Suprapubic skin (tissue), 4 donors: Measurements from ENCODE around the gene LENEP.

Experiments
- EP300 ChIP-seq: sonication (generic); formaldehyde crosslinking; IDR thresholded peaks from one replicate; pipeline ENCODE4 v1.6.1; 2017; ENCODE audit warnings: antibody characterized with exemption
- POLR2A ChIP-seq, 2 donors: fragments of 450-650 bp; IDR thresholded peaks; one replicate each; pipeline ENCODE4 v1.6.1; 2017; ENCODE audit warnings: antibody characterized with exemption in 2 of 2, mild to moderate bottlenecking in 2 of 2, moderate library complexity in 2 of 2
- POLR2AphosphoS5 ChIP-seq, 3 donors: sonication (generic); formaldehyde crosslinking; IDR thresholded peaks; one replicate each; pipeline ENCODE4 v1.6.1; 2017; ENCODE audit warnings: antibody characterized with exemption in 3 of 3
- TF ChIP-seq, protein P1 (sequence below), 2 donors: fragments of 200-600 bp in 1 of 2; fragments of 450-650 bp in 1 of 2; sonication (generic) in 1 of 2; IDR thresholded peaks; one replicate each; pipeline ENCODE4 v1.5.1; 2016 to 2019; ENCODE audit warnings: antibody characterized with exemption in 2 of 2, mild to moderate bottlenecking in 1 of 2, moderate library complexity in 1 of 2

DNA sequence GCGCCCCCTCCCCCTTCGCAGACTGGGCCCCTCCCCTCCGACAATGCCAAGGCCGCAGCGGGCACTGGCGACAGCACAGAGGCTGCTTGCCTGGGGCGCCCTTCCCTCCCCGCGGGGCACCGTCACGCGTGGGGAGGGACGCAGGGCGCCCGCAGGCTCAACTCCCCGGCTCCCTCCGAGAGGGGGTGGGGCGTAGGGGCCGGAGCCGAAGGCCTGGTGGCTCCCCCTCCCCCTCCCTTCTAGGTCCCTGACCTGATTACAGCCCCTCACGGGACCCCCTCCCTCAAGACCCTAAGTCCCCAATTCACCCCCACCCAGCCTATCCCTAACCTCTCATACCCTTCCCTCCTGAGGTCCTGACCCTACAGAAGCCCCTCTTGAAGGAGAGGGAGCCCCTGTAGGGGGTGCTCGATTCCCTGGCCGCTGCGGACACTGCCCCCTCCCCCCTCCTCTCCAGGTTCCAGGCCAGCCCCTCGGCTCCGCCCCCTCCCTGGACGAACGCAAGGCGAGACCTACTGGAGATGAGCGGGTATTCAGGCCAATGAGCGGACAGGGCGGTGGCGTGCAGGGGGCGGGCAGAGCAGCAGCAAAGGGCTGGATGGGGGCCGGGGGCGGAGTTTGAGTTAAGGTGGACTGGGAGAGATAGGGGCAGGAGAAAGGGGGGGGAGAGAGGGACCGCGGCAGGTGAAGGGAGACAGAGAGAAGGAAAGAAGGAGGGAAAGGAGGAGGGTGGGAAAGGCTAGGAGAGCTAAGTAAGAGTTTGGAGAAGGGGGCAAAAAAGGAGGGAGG, 8.5 kb downstream of the LENEP start:
- peak in 1 of 3 donors; percentile 21 for TF ChIP-seq POLR2AphosphoS5 (IDR thresholded peaks at IDR 0.05)
- TF ChIP-seq, protein P1, sequence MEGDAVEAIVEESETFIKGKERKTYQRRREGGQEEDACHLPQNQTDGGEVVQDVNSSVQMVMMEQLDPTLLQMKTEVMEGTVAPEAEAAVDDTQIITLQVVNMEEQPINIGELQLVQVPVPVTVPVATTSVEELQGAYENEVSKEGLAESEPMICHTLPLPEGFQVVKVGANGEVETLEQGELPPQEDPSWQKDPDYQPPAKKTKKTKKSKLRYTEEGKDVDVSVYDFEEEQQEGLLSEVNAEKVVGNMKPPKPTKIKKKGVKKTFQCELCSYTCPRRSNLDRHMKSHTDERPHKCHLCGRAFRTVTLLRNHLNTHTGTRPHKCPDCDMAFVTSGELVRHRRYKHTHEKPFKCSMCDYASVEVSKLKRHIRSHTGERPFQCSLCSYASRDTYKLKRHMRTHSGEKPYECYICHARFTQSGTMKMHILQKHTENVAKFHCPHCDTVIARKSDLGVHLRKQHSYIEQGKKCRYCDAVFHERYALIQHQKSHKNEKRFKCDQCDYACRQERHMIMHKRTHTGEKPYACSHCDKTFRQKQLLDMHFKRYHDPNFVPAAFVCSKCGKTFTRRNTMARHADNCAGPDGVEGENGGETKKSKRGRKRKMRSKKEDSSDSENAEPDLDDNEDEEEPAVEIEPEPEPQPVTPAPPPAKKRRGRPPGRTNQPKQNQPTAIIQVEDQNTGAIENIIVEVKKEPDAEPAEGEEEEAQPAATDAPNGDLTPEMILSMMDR (IDR thresholded peaks at IDR 0.05), result peak; percentile 7 to 29
- TF ChIP-seq POLR2A (IDR thresholded peaks at IDR 0.05), result no peak
- TF ChIP-seq EP300, result no peak
